GM19043 (cell line): ENCODE measurements around the gene KRTAP4-11.
"Not testable (repeated sequence)": the region's sequence is repeated elsewhere in the genome, so short reads cannot be mapped to it uniquely, and the experiment has no call there.

Experiments used
- ATAC-seq: cut with Tn5 transposase; IDR thresholded peaks from one replicate; pipeline ENCODE4 v1.9.1; 2021; ENCODE audit warnings: low read depth; ENCODE audit not compliant: unreplicated experiment

KRTAP4-11 gene

DNA sequence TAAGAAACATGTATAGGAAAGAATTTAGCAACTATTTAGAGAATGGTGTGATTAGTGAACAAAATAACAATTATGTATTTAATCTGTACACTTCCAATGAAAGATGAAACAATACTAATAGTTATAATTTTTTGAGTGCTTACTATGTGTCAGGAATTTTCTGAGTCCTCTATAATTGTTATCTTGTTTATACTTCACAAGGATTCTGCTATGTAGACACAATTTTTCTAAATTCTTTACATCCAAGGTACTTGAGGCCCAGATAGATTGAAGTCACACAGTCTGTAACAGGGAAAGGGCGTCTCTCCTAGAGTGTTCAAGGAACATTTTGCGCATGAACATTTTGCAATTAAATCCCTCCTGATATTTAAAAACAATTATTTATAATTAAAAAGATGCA lies 6.9 kb upstream of the KRTAP4-11 start:
- no peak for ATAC-seq

DNA sequence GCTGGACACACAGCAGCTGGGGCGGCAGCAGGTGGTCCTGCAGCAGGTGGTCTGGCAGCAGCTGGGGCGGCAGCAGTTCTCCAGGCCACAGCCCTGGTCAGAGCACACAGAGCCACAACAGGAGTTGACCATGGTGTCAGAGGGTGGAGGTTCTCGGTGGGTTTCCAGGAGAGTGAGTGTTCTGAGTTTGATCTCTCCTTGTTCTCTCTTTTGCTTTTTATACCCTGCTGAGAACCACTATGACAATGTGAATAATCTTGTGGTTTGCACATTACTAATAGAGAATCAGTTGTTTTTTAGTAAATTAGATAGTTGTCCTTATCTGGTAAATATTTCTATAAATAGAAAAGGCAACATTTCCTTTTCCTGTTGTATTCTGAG lies 5.8 kb upstream of the KRTAP4-11 start, which contains the start of gene KRTAP4-12:
Gene KRTAP4-12, minus strand, starts transcription at position 192 of the 381 bp plus-strand sequence. Its CDS starts 60 bp downstream, at position 132.
- not testable (repeated sequence) for ATAC-seq

DNA sequence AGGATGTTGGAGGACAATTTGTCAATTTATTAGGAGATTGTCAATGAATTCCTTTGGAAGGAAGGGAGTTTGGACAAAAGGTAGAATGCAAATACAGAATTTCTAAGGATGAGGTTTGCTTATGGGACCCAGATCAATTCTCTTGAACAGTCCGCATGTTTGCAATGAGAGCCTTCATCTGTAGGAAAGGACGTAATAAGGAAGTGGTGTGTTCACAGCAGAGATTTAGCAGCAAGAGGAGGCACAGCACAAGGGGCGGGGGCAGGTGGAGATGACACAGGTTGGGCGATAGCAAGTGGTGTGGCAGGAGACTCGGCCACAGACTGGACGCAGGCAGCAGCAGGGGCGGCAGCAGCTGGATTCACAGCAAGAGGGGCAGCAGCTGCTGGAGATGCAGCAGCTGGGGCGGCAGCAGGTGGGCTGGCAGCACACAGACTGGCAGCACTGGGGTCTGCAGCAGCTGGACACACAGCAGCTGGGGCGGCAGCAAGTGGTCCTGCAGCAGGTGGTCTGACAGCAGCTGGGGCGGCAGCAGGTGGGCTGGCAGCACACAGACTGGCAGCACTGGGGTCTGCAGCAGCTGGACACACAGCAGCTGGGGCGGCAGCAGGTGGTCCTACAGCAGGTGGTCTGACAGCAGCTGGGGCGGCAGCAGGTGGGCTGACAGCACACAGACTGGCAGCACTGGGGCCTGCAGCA lies 5.3 kb upstream of the KRTAP4-11 start:
- ATAC-seq = not testable (repeated sequence)

DNA sequence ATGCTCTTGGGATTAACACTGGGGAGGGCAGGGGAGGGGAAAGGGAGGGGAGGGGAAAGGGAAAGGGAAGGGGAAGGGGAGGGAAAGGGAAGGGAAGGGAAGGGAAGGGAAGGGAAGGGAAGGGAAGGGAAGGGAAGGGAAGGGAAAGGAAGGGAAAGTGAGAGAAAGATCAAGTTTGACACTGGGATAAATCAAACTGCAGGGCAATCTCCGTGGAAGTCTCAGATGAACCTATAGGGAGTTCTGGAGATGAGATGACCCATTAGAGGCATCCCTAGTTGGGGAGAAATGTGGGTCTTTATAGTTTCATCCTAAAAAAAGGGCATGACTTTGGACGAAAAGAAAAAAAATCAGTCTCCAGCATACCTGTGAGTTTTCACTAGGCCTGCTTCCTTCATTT lies 3.6 kb upstream of the KRTAP4-11 start:
- no peak for ATAC-seq

DNA sequence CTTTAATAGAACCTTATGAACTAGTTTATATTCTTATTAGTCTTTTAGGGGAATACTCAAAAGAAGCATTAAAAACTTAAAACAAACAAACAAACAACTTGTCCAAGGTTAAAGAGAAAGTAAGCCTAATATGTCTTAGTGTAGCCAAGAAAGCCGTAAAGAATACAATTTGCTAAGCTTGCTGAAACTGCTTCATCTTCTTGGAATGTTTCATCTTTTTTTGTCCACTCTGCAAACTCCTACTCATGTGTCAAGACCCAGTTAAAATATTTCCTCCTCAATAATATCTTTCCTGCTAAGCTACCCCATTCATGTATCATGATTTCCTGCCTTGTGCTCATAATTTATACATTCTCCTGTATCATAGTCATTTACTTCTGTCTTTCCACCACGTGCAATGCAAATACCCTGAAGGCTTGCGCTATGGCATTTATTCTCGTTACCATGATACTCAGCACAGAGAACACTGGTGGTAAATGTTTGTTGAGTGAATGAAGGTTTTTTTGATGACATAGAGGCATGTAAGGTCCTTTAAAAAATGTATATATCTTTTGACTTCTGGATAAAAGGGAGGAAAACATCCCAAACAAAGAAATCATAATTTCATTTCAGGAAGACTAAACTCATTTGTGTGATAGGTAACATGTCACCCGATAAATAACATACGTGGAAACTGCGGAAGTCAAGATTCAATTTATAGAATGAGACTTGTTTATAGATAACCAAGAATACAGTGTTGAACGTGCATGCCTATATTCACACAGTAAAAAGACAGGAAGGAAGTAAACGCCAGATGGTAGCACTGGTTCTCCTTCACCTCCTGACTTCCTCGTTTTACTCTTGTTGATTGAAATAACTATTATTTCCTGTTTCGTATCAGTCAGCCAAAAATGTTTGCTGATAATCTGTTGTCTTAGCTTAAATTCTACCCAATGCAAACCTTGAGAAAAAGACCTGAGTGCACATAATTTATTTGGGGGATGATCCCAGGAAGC lies 1.8 kb upstream of the KRTAP4-11 start:
- not testable (repeated sequence) for ATAC-seq

DNA sequence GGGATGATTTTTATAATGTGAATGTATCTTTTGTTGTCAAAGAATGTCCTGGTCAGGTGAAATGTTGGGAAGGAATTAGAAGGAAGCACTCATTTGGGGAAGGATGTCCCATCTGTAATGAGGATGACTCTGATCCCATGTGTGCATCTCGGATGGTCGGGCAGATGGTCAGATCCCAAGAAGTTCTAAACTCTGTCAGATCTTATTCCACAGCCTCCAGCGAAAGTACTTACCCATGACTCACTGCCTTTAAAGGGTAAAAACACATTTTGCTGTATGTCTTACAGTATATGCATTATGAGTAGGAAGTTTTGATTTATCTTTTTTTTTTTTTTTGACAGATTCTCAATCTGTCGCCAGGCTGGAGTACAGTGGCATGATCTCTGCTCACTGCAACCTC lies 548 bp upstream of the KRTAP4-11 start:
- no peak for ATAC-seq

DNA sequence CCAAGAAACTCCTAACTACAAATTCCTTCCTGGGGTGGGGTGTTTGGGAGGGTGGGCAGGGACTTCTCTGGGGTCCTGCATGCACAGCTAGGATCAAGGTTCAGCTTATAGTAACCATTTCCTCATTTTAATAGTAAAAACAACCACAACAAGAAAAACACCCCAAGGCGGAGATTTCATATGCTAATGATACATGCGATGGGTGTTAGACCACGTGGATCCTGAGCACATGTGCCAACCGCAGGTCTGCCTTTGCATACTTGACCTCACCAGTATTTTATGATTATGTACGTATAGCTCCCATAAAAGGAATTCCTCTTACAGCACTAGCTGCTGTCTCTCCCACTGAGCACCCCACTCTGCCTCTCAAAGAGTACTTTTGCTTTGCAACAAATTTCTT lies 1.9 kb downstream of the KRTAP4-11 start:
- no peak for ATAC-seq

DNA sequence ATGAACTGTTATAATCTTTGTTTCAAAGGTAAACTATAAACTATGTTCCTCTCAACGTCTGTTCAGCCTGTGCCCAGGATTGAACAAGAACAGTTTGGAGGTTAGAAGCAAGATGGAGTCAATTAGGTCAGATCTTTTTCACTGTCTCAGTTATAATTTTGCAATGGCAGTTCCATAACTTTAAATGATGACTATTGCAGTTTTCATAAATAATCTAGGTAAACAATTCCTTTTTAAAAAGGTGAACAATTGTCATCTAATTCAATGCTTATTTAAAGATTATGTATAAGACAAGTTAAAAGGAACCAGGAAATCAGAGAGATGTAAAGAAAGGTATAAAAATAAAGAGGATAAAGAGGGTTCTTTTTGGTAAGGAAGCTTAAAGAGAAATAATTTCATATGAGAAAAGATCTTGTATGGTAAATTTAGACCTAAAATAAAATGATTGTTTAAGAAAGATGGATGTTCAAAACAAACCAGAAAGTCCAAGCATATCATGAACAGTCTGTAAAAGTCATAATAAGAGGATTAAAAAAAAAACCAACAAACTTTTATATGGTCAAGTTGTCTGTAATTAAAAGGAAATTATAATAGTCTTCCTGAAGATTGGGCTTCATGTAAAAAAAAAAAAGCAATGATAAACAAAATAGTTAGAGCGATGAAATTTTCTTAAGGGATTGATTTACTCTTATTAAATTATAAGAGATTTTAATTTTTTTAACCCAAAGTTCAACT lies 6.9 kb downstream of the KRTAP4-11 start:
- no peak for ATAC-seq

DNA sequence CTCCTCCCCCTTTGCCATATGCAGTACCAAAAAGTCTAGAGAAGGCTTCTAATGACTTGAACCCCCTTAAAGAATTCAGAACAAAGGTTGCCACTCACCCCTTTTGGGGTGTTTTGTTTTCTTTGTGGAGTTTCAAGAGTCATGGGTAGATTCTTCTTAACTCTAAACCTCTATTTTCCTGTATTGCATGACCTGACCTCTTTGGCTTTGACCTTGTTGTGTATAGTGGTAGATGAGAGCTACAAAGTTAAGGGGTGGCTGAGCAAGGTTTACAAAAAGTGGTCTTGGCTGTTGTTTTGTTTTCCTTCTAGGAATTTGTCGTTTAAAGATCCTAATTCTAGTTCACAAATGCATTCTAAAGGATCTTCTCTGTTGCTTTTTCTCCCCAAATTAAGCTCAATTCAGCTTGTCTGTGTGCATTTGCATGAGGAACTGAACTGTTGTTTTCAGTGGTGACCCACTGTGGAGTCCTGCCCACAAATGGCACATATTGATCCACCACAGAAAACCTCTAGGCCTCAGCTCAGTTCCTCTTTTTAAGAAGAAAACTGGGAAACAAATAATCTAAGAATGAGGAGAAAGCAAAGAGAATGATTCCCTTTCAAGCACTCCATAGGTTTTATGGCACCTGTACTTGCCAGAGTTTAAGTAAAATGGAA lies 9.3 kb downstream of the KRTAP4-11 start:
- ATAC-seq = not testable (repeated sequence)

DNA sequence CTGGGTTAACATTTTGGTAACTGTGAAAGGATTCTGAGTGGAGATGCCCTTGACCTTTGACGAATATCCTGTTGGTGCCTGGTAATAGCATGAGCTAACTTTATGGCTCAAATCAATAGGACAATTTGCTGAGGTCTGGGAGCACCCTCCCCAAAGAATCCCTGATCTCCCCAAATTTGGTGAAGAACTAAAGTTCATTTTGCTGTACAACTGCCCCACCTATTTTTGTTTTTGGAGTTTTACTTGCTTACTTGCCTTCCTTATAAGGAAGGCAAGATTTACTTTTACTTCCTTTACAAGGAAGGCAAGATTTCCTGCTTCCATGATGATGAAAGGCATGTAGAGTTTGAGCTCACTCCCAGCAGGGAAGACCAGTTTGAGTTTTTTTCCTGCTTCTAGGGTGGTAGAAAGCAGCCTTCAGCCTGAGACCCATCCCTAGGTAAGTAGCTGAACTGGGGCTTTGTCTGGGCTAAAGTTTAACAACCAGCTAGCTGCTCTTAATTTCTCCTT lies 10.2 kb downstream of the KRTAP4-11 start:
- ATAC-seq = no peak

DNA sequence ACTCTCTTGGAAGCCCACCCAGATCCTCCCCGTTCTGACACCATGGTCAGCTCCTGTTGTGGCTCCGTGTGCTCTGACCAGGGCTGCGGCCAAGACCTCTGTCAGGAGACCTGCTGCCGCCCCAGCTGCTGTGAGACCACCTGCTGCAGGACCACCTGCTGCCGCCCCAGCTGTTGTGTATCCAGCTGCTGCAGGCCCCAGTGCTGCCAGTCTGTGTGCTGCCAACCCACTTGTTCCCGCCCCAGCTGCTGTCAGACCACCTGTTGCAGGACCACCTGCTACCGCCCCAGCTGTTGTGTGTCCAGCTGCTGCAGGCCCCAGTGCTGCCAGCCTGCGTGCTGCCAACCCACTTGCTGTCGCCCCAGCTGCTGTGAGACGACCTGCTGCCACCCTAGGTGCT lies 12.8 kb downstream of the KRTAP4-11 start, which contains the start of gene KRTAP4-9:
Gene KRTAP4-9, plus strand, starts transcription at position 43 of the 400 bp plus-strand sequence. Its CDS starts 0 bp downstream, at position 43.
- not testable (repeated sequence) for ATAC-seq

DNA sequence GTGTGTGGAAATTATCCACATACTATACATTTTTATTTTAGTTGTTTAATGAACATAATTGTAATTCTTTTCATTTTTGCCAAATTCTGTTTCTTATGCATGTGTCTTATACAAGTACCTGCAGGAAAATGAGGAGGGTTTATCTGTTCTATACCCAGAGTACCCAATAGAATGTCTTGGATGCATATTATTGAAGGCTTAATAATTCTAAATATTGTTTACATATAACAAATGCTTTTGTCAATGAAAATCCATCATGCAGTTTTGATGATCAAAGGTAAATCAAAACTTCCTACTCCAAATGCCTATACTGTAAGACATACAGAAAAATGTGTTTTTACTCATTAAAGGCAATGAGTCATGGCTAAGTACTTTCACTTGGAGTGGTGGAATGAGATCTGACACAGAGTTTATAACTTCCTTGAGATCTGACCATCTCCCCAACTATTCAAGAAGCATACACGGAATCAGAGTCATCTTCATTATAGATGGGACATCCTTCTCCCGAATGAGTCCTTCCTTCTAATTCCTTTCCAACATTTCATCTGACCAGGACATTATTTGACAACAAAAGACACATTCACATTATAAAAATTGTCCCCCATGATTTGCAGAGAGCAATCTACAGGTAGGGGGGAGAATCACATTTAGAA lies 13.7 kb downstream of the KRTAP4-11 start:
- not testable (repeated sequence) for ATAC-seq

DNA sequence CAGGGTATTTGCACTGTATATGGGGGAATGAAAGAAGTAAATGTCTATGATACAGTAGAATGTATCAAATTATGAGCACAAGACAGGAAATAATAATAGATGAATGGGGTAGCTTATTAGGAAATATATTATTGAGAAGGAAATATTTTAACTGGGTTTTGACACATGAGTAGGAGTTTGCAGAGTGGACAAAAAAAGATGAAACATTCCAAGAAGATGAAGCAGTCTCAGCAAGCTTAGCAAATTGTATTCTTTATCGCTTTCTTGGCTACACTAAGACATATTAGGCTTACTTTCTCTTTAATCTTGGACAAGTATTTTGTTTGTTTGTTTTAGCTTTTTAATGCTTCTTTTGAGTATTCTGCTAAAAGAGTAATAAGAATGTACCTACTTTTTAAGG lies 14.3 kb downstream of the KRTAP4-11 start:
- no peak for ATAC-seq

DNA sequence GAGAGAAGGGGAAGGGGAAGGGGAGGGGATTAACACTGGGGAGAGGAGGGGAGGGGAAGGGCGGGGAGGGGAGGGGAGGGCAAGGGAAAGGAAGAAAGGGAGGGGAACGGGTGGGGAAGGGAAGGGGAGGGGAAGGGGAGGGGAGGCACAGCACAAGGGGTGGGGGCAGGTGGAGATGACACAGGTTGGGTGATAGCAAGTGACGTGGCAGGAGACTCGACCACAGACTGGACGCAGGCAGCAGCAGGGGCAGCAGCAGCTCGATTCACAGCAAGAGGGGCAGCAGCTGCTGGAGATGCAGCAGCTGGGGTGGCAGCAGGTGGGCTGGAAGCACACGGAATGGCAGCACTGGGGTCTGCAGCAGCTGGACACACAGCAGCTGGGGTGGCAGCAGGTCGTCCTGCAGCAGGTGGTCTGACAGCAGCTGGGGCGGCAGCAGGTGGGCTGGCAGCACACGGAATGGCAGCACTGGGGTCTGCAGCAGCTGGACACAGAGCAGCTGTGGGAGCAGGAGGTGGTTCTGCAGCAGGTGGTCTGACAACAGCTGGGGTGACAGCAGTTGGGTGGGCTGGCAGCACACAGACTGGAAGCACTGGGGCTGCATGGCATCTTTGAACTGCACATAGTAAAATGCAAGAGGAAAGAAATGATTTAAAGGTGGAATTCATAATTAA lies 16.4 kb downstream of the KRTAP4-11 start, which contains the start of gene KRTAP4-16:
Gene KRTAP4-16, minus strand, starts transcription at position 624 of the 674 bp plus-strand sequence. Its CDS starts 0 bp downstream, at position 624.
- ATAC-seq = no peak

DNA sequence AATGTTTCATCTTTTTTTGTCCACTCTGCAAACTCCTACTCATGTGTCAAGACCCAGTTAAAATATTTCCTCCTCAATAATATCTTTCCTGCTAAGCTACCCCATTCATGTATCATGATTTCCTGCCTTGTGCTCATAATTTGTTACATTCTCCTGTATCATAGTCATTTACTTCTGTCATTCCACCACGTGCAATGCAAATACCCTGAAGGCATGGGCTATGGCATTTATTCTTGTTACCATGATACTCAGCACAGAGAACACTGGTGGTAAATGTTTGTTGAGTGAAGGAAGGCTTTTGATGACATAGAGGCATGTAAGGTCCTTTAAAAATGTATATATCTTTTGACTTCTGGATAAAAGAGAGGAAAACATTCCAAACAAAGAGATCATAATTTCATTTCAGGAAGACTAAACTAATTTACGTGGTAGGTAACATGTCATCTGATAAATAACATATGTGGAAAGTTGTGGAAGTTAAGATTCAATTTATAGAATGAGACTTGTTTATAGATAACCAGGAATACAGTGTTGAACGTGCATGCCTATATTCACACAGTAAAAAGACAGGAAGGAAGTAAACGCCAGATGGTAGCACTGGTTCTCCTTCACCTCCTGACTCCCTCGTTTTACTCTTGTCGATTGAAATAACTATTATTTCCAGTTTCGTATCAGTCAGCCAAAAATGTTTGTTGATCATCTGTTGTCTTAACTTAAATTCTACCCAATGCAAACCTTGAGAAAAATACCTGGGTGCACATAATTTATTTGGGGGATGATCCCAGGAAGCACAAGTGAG lies 18.3 kb downstream of the KRTAP4-11 start:
- ATAC-seq = not testable (repeated sequence)

DNA sequence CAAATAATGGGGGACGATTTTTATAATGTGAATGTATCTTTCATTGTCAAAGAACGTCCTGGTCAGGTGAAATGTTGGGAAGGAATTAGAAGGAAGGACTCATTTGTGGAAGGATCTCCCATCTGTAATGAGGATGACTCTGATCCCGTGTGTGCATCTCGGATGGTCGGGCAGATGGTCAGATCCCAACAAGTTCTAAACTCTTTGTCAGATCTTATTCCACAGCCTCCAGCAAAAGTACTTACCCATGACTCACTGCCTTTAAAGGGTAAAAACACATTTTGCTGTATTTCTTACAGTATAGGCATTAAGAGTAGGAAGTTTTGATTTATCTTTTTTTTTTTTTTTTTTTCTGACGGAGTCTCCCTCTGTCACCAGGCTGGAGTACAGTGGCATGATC lies 19.7 kb downstream of the KRTAP4-11 start:
- ATAC-seq = no peak

DNA sequence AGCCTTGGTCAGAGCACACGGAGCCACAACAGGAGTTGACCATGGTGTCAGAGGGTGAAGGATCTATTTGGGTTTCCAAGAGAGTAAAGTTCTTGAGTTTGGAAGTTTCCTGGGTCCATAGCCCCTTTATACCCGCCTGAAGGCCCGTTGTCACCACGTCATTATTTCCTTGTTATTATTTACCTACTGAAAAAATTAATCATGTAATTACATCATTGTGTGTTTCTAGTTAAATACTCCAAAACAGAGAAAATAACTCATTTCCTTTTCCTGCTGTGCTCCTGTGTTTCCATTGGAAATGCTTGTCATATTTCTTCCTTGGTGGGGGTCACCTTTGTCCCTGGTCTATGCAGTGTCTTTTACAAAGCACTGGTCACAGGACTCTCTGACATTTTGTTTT lies 20.1 kb downstream of the KRTAP4-11 start, which contains the start of gene KRTAP4-8:
Gene KRTAP4-8, minus strand, starts transcription at position 101 of the 400 bp plus-strand sequence. Its CDS starts 58 bp downstream, at position 43.
- ATAC-seq = no peak

DNA sequence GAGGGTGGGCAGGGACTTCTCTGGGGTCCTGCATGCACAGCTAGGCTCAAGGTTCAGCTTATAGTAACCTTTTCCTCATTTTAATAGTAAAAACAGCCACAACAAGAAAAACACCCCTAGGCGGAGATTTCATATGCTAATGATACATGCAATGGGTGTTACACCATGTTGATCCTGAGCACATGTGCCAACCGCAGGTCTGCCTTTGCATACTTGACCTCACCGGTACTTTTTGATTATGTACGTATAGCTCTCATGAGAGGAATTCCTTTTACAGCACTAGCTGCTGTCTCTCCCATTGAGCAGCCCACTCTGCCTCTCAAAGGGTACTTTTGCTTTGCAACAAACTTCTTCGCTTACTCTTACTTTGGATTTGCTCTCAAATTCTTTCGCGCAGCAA lies 22.1 kb downstream of the KRTAP4-11 start:
- ATAC-seq = no peak
